ENCODE data around the gene COTL1. TPM values are rescaled to one million over a fixed set of nuclear protein-coding genes. Genes with fewer than 3 reads are reported as not detected.

COTL1 gene
- total RNA-seq, 1 experiment from 2014 or later: 34.1 TPM

DNA sequence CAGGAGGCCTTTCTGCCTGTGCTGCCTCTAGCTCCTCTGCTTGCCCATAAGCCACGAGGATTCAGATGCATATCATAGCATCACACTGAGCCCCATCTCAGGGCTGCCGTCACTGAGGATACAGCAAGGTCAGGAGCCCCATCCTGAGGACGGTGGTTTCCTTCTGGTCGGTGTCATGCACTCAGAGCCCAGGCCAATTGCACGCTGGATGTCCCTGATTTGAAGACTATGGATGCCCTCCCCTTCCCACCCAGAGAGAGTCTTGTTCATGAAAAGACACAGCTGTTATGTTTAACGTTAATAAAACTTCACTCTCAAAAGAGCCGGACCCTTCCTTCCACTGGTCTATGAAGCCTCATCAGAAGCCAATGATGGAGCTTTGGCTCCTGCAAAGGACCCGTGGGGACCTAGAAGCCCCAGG is 19.9 kb downstream of the COTL1 start:
- TF ChIP-seq, protein P1, sequence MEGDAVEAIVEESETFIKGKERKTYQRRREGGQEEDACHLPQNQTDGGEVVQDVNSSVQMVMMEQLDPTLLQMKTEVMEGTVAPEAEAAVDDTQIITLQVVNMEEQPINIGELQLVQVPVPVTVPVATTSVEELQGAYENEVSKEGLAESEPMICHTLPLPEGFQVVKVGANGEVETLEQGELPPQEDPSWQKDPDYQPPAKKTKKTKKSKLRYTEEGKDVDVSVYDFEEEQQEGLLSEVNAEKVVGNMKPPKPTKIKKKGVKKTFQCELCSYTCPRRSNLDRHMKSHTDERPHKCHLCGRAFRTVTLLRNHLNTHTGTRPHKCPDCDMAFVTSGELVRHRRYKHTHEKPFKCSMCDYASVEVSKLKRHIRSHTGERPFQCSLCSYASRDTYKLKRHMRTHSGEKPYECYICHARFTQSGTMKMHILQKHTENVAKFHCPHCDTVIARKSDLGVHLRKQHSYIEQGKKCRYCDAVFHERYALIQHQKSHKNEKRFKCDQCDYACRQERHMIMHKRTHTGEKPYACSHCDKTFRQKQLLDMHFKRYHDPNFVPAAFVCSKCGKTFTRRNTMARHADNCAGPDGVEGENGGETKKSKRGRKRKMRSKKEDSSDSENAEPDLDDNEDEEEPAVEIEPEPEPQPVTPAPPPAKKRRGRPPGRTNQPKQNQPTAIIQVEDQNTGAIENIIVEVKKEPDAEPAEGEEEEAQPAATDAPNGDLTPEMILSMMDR (conservative IDR thresholded peaks at IDR 0.05; ENCODE audit: low read depth, low read length): no peak
- no peak for TF ChIP-seq EZH2 (IDR thresholded peaks at IDR 0.05; ENCODE audit: borderline replicate concordance, low read depth, low read length, poor library complexity, severe bottlenecking)
- ChIA-PET POLR2A (ENCODE audit: low non-redundant PET) (no interaction called here), CTCF (no interaction called here)
- Histone ChIP-seq H3K4me3 (ENCODE audit: low read depth, low read length, poor library complexity, severe bottlenecking) (no peak overlapping the region), H3K9me3 (ENCODE audit: low read depth, low read length, poor library complexity, severe bottlenecking) (no peaks in the 10 kb centered on the region), H3K27ac (ENCODE audit: low read depth, low read length, poor library complexity, severe bottlenecking) (no peak overlapping the region), H3K36me3 (ENCODE audit: insufficient read depth, low read length, poor library complexity, severe bottlenecking) (no peaks in the 10 kb centered on the region), H3K27me3 (replicated peaks; ENCODE audit: insufficient read depth, low read depth, low read length, poor library complexity) (no peaks in the 10 kb centered on the region), H3K4me1 (ENCODE audit: insufficient read depth, low read length, poor library complexity, severe bottlenecking) (peaks cover 35% of the 10 kb centered on the region)
- BruUV-seq (replicated peaks): no TSS peak
- DNase-seq (ENCODE audit: low spot score): no peak
- intact Hi-C loops (cut with micrococcal nuclease; ENCODE audit: unreplicated experiment): no loop called here

DNA sequence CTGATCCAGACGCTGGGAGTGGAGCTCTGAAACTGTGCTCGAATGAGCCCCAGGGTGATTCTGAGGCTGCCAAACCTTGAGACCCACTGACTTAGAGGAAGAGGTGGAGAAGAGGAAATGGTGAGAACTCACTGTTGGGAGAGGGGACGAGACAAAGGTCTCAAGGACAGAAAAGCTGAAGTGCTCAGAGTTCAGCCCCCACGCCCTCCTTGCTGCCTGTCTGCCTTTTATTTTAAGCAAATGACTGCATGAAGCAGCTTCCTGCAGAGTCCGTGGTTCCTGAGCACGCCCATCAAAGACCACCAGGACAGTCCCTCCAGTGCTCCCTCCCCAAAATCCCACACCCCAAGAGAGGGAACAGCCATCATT is 20.4 kb downstream of the COTL1 start:
- DNase-seq (ENCODE audit: low spot score): no peak
- TF ChIP-seq, protein P1 (conservative IDR thresholded peaks at IDR 0.05; ENCODE audit: low read depth, low read length): no peak
- no peak for TF ChIP-seq EZH2 (IDR thresholded peaks at IDR 0.05; ENCODE audit: borderline replicate concordance, low read depth, low read length, poor library complexity, severe bottlenecking)
- BruUV-seq (replicated peaks): no TSS peak

DNA sequence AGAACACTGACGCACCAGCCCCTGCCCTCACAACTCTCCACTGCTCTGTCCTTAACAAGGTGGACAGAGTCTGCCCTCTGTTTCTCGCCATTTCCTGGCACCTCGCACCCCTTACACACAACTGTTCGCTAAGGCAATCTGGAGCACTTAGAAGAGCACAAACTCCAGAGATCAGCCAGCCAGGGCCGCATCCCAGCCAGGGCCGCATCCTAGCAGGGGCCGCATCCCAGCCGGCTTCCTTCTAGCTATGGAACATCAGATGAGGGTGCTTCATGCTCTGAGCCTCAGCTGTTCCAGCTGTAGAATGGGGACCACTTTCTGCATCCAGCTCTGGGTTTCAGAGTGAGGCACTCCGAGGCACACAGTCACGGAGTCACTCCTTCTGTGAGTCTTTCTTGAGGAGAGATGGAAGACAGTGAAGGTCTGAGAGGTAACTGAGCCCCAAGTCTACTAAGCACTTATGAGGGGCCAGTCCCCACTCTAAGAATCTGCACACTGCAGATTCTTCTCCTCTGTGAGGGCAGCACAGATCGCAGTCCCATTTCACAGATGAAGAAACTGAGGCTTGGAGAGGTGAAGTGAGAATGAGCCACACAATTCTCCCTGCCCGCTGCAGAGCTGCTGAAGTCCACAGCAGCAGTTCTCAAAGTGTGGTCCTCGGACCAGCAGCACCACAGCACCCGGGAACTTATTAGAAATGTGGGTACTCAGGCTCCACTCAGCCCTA is 20.9 kb downstream of the COTL1 start:
- Histone ChIP-seq H3K36me3 (ENCODE audit: insufficient read depth, low read length, poor library complexity, severe bottlenecking) (no peaks in the 10 kb centered on the region), H3K4me1 (ENCODE audit: insufficient read depth, low read length, poor library complexity, severe bottlenecking) (peaks cover 30% of the 10 kb centered on the region), H3K27me3 (replicated peaks; ENCODE audit: insufficient read depth, low read depth, low read length, poor library complexity) (no peaks in the 10 kb centered on the region), H3K9me3 (ENCODE audit: low read depth, low read length, poor library complexity, severe bottlenecking) (no peaks in the 10 kb centered on the region), H3K4me3 (ENCODE audit: low read depth, low read length, poor library complexity, severe bottlenecking) (no peak overlapping the region), H3K27ac (ENCODE audit: low read depth, low read length, poor library complexity, severe bottlenecking) (no peak overlapping the region)
- ChIA-PET CTCF (no interaction called here), POLR2A (ENCODE audit: low non-redundant PET) (interaction anchor here (0.6 kb wide), 1 partner anchor 703 kb away, joined by 3 read pairs; no protein-coding TSS in a partner anchor)
- no peak for TF ChIP-seq EZH2 (IDR thresholded peaks at IDR 0.05; ENCODE audit: borderline replicate concordance, low read depth, low read length, poor library complexity, severe bottlenecking)
- TF ChIP-seq, protein P1 (conservative IDR thresholded peaks at IDR 0.05; ENCODE audit: low read depth, low read length): no peak
- DNase-seq (ENCODE audit: low spot score): no peak
- intact Hi-C loops (cut with micrococcal nuclease; ENCODE audit: unreplicated experiment): no loop called here
- no TSS peak for BruUV-seq (replicated peaks)

More for the DNA sequence above, 20.4 kb downstream of the COTL1 start:
- Histone ChIP-seq H3K27ac (ENCODE audit: low read depth, low read length, poor library complexity, severe bottlenecking) (no peak overlapping the region), H3K4me3 (ENCODE audit: low read depth, low read length, poor library complexity, severe bottlenecking) (no peak overlapping the region), H3K36me3 (ENCODE audit: insufficient read depth, low read length, poor library complexity, severe bottlenecking) (no peaks in the 10 kb centered on the region), H3K4me1 (ENCODE audit: insufficient read depth, low read length, poor library complexity, severe bottlenecking) (peaks cover 32% of the 10 kb centered on the region), H3K9me3 (ENCODE audit: low read depth, low read length, poor library complexity, severe bottlenecking) (no peaks in the 10 kb centered on the region), H3K27me3 (replicated peaks; ENCODE audit: insufficient read depth, low read depth, low read length, poor library complexity) (no peaks in the 10 kb centered on the region)
- ChIA-PET POLR2A (ENCODE audit: low non-redundant PET) (no interaction called here), CTCF (no interaction called here)
- intact Hi-C loops (cut with micrococcal nuclease; ENCODE audit: unreplicated experiment): no loop called here
